Esophagus muscularis mucosa (tissue), 4 donors: Measurements from ENCODE around the gene LHFPL6.

Source experiments
- CTCF ChIP-seq, 3 experiments: fragments of 200-600 bp in 2 of 3; fragments of 450-650 bp in 1 of 3; sonication (generic) in 2 of 3; IDR thresholded peaks; one replicate each; pipeline ENCODE4 v1.5.1; 2017 to 2019; ENCODE audit warnings: antibody characterized with exemption in 3 of 3, mild to moderate bottlenecking in 2 of 3, moderate library complexity in 1 of 3
- EP300 ChIP-seq: sonication (generic); formaldehyde crosslinking; IDR thresholded peaks from one replicate; pipeline ENCODE4 v1.6.1; 2017; ENCODE audit warnings: antibody characterized with exemption
- POLR2A ChIP-seq: fragments of 450-650 bp; IDR thresholded peaks from one replicate; pipeline ENCODE4 v1.6.1; 2017; ENCODE audit warnings: antibody characterized with exemption, moderate library complexity, mild to moderate bottlenecking, low read depth

GRCh38 chr13:39499604-39500003 lies 103.4 kb downstream of the LHFPL6 start:
- TF ChIP-seq POLR2A (no peak), EP300 (no peak), CTCF (IDR thresholded peaks at IDR 0.05) (no peak)
